Heart left ventricle (tissue), 16 donors: ENCODE results near the gene IFNA1. TPM values are rescaled to one million over a fixed set of nuclear protein-coding genes. Genes with fewer than 3 reads are reported as not detected.

Experiments
- ATAC-seq, 4 donors: fragments of 200-7000 bp; cut with Tn5 transposase; one replicate each; pipeline ENCODE4 v1.9.1; 2020 to 2022; ENCODE audit warnings: moderate library complexity in 4 of 4, mild to moderate bottlenecking in 3 of 4, moderate number of reproducible peaks in 1 of 4
- DNase-seq, 5 donors: peaks; one replicate each; pipeline ENCODE4 v3.0.0-alpha.2; 2020
- H3K27ac ChIP-seq, 12 donors: fragments of 200-600 bp; sonication (generic) in 4 of 12; one replicate each; pipeline versions ENCODE4 v1.5.0 to v1.8.0; 2016 to 2022; ENCODE audit warnings: mild to moderate bottlenecking in 2 of 12
- H3K27me3 ChIP-seq, 9 donors: fragments of 200-600 bp; sonication (generic) in 2 of 9; one replicate each; pipeline versions ENCODE4 v1.5.1 to v1.8.0; 2016 to 2022; ENCODE audit warnings: mild to moderate bottlenecking in 3 of 9
- H3K36me3 ChIP-seq, 9 donors: fragments of 200-600 bp; sonication (generic) in 2 of 9; one replicate each; pipeline versions ENCODE4 v1.5.0 to v1.8.0; 2018 to 2022; ENCODE audit warnings: mild to moderate bottlenecking in 2 of 9
- H3K4me1 ChIP-seq, 12 donors: fragments of 200-600 bp; sonication (generic) in 4 of 12; one replicate each; pipeline versions ENCODE4 v1.5.0 to v1.8.0; 2016 to 2022; ENCODE audit warnings: mild to moderate bottlenecking in 3 of 12
- H3K4me3 ChIP-seq, 12 donors: fragments of 200-600 bp; sonication (generic) in 4 of 12; one replicate each; pipeline versions ENCODE4 v1.5.0 to v1.8.0; 2017 to 2022; ENCODE audit warnings: mild to moderate bottlenecking in 9 of 12, moderate library complexity in 4 of 12
- H3K9me3 ChIP-seq, 12 donors: fragments of 200-600 bp; sonication (generic) in 4 of 12; one replicate each; pipeline versions ENCODE4 v1.5.0 to v1.8.0; 2016 to 2022; ENCODE audit warnings: mild to moderate bottlenecking in 1 of 12
- POLR2A ChIP-seq, 2 donors: fragments of 450-650 bp; IDR thresholded peaks; one replicate each; pipeline ENCODE4 v1.6.1; 2017; ENCODE audit warnings: antibody characterized with exemption in 2 of 2, mild to moderate bottlenecking in 2 of 2, moderate library complexity in 2 of 2
- WGBS, 4 donors: extraction: QIAGEN DNeasy Blood & Tissue Kit in 2 of 4; methylation state at CpG; one replicate each; pipeline versions ENCODE4 v1.1.5 to v1.1.7; 2013 to 2018; 5-methylcytosine and 5-hydroxymethylcytosine counted together
- intact Hi-C, 10 donors: fragments of 100-400 bp; cut with DNase I; formaldehyde crosslinking; loops; one replicate each; pipeline versions ENCODE4 v1.11.1 to v1.14.2; 2022
- polyA plus RNA-seq, 2 donors: library from polyadenylated mRNA; stranded (reverse); fragments of 200-250 nt; gene quantifications; one replicate each; pipeline ENCODE4 v1.2.3, GENCODE V29; 2013
- total RNA-seq, 9 donors: library from RNA; depleted of rRNA in 2 of 9; stranded (reverse); fragments of >200 nt in 2 of 9; fragmentation: NEBNext Ultra II Directional in 3 of 9; extraction: Animal tissue kit (Norgen Biotek cat#: 25700) in 3 of 9; gene quantifications; one replicate each; pipeline versions ENCODE4 v1.1.0 to v1.2.4, GENCODE V29; 2016 to 2023
- TF ChIP-seq, protein P1 (sequence below), 12 donors: fragments of 200-600 bp; sonication (generic) in 4 of 12; IDR thresholded peaks; one replicate each; pipeline versions ENCODE4 v1.5.0 to v1.8.0; 2018 to 2022; ENCODE audit warnings: antibody characterized with exemption in 12 of 12, mild to moderate bottlenecking in 5 of 12
- donor health status: ischemic (EF 13 %, LVEDD 7.1; RV severe dilation, severe dysfunction).
- donor health status: healthy with polysubstance abuse.
- donor health status: DM: no; HTN: yes; CAD: no.
- donor health status: DM: no; HTN: no; CAD: no.
- donor health status: ischemic (EF 25% LVEDD 6.9; RV normal size, moderate dysfunction).
- donor health status: ischemic (EF 25% LVEDD 5.7; RV mildly dilated, moderate dysfunction).
- donor health status: healthy.
- donor health status: DM: yes; HTN: yes; CAD: no.
- donor health status: ischemic (EF 35%, LVEDD 5.7; RV mildly dilated, moderate dysfunction).
- donor health status: nonischemic (EF 11% LVEDD 7.7; RV severe dilation, severe dysfunction).
- donor health status: DM: yes; HTN: yes; CAD: no.
- donor health status: PGD.
- donor health status: ischemic (EF 29% LVEDD 5.4; RV normal size, mild dysfunction).
- donor health status: nonischemic (EF 23%, LVEDD 6.1; RV moderate dilation, normal function).

Gene IFNA1
- total and polyA plus RNA-seq, 11 donors = not detected

DNA sequence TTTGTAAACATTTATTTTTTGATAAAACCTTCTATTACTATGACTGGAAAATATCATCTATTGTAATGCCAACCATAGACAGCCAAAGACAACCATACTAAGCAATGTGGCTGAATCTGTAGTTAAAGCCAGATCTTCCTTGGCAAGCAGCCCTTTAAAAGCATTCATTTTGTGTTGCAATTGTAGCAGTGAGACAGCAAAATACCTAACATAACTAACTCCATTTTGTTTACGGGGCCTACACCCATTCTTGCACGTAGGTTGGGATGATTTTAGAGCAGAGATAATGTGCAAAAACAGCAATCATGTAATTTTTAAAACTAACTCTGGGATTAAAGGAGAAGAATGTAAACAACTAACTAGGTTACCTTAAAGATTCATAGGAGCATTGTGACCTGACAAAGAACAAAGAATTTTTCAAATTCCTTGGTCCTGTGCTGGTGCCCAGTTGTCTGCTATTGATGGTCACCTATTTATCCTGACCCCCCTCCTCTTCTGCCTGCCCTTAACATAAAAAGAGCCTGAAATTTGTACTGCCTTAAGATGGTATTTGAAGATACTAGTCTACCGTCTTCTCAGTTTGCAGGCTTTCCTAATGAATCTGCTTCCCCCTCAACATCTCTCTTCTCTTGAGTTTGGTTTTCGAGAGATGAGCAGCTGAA lies 10.6 kb downstream of the IFNA1 start:
- no peak for ATAC-seq
- H3K4me1 ChIP-seq = no peaks in the 10 kb centered on the region
- peaks cover 0 to 24% (median 3%) of the 10 kb centered on the region in 9 donors for H3K27me3 ChIP-seq
- H3K36me3 ChIP-seq = no peaks in the 10 kb centered on the region
- no peak for DNase-seq
- intact Hi-C loops = no loop called here
- TF ChIP-seq POLR2A (IDR thresholded peaks at IDR 0.05) = no peak
- TF ChIP-seq, protein P1, sequence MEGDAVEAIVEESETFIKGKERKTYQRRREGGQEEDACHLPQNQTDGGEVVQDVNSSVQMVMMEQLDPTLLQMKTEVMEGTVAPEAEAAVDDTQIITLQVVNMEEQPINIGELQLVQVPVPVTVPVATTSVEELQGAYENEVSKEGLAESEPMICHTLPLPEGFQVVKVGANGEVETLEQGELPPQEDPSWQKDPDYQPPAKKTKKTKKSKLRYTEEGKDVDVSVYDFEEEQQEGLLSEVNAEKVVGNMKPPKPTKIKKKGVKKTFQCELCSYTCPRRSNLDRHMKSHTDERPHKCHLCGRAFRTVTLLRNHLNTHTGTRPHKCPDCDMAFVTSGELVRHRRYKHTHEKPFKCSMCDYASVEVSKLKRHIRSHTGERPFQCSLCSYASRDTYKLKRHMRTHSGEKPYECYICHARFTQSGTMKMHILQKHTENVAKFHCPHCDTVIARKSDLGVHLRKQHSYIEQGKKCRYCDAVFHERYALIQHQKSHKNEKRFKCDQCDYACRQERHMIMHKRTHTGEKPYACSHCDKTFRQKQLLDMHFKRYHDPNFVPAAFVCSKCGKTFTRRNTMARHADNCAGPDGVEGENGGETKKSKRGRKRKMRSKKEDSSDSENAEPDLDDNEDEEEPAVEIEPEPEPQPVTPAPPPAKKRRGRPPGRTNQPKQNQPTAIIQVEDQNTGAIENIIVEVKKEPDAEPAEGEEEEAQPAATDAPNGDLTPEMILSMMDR (IDR thresholded peaks at IDR 0.05) = no peak
- no peak overlapping the region for H3K27ac ChIP-seq
- no peaks in the 10 kb centered on the region for H3K9me3 ChIP-seq
- WGBS, 4 donors = 72 to 78% (median 74%) methylated on average over 4 of the region's 4 CpGs
- no peak overlapping the region for H3K4me3 ChIP-seq

DNA sequence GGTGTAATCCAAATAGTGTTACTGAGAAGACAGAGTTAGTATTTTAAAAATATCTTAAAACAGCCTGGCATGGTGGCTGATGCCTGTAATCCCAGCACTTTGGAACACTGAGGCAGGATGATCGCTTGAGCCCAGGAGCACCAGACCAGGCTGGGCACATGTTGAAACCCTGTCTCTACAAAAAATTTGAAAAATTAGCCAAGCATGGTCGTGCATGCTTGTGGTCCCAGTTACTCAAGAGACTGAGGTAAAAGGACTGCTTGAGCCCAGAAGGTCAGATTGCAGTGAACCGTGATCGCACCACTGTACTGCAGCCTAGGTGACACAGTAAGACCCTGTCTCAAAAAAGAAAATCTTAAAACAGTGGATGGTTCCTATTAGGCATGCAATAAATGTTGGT lies 12.4 kb downstream of the IFNA1 start:
- Histone ChIP-seq H3K27ac (no peak overlapping the region), H3K4me1 (no peaks in the 10 kb centered on the region), H3K9me3 (no peaks in the 10 kb centered on the region), H3K27me3 (peaks cover 0 to 17% (median 3%) of the 10 kb centered on the region in 9 donors), H3K4me3 (no peak overlapping the region), H3K36me3 (no peaks in the 10 kb centered on the region)
- intact Hi-C loops = no loop called here
- DNase-seq (no peak), ATAC-seq (no peak)
- TF ChIP-seq, protein P1 (IDR thresholded peaks at IDR 0.05) = no peak
- TF ChIP-seq POLR2A (IDR thresholded peaks at IDR 0.05) = no peak
- 77 to 92% (median 81%) methylated on average over 4 of the region's 4 CpGs for WGBS, 4 donors

DNA sequence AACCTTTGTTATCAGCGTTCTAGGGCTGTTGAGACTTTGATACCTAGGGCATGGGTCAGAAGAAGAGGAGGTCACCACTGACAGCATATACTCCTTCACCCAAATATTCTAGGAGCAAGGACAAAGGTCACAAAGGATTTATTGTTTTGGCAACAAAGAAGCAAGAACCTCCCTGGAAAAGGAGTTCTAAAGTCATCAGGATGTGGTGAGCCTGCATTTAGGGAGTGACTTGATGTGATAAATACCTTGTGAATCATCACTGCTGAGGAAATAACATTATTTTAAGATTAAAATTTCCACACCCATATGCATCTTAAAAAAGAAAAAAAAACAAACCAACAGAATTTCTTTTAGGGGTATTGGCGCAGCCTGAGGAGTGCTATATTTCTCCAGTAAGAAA lies 13.9 kb downstream of the IFNA1 start:
- ATAC-seq (no peak), DNase-seq (no peak)
- TF ChIP-seq, protein P1 (IDR thresholded peaks at IDR 0.05) = no peak
- TF ChIP-seq POLR2A (IDR thresholded peaks at IDR 0.05) = no peak
- no peaks in the 10 kb centered on the region for H3K9me3 ChIP-seq
- H3K27ac ChIP-seq = no peak overlapping the region
- H3K4me1 ChIP-seq = no peaks in the 10 kb centered on the region
- no peaks in the 10 kb centered on the region for H3K36me3 ChIP-seq
- H3K27me3 ChIP-seq = peaks cover 0 to 6% (median 0%) of the 10 kb centered on the region in 9 donors
- intact Hi-C loops = no loop called here
- no peak overlapping the region for H3K4me3 ChIP-seq
- 61 to 78% (median 68%) methylated on average over 2 of the region's 2 CpGs for whole genome bisulfite sequencing, 4 donors

DNA sequence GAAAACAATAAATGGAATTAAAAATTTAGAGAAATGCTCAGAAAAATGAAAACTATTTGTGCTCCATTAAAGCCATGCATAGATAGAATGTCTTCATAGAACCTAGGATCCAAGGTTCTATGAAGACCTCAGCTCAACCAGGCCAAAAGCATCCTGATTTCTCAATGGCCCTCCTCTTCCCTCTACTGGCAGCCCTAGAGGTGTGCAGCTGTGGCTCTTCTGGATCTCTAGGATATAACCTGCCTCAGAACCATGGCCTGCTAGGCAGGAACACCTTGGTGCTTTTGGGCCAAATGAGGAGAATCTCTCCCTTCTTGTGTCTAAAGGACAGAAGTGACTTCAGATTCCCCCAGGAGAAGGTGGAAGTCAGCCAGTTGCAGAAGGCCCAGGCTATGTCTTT lies 15.1 kb downstream of the IFNA1 start:
- intact Hi-C loops = no loop called here
- no peak for TF ChIP-seq POLR2A (IDR thresholded peaks at IDR 0.05)
- TF ChIP-seq, protein P1 (IDR thresholded peaks at IDR 0.05) = peak in 11 of 12 donors; percentile 16 to 54 (median 35)
- Histone ChIP-seq H3K36me3 (no peaks in the 10 kb centered on the region), H3K27me3 (peaks cover 0 to 6% (median 0%) of the 10 kb centered on the region in 9 donors), H3K9me3 (no peaks in the 10 kb centered on the region), H3K4me1 (no peaks in the 10 kb centered on the region), H3K27ac (no peak overlapping the region), H3K4me3 (no peak overlapping the region)
- DNase-seq = no peak
- ATAC-seq = peak in 1 of 4 donors; percentile 59
